ENCODE results near the gene TMEM198.

Gene TMEM198

DNA sequence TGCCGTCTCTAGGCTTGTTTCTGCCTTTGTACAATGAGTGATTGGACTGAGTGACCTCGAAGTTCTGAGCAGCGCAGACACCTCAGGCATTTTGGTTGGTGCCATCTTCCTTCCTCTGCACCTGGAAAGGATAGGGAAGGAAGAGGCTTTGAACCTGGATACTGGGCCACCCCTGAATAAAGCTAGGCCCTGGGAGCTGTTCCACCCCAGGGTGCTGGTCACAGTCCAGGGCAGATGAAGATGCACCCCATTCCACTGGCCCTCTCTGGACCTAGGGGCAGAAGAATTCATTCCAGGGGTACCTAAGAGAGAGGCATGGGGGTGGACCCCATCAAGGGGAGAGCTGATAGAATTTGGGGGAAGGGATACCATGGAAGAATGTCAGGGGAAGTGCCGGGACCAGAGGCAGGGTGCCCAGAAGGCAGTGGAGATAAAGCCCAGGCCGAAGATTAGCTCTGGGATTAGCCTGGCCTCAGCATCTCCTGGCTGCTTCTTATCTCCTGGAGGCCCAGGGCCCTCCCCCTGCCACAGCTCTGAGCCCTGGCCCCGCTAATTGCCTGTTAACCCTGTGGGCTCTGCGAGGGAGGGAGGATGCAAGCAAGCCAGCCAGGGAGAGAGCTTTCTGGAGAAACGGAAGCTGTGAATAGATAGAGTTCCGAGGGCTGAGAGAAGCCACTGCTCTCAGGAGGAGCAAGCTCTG, 18.1 kb upstream of the TMEM198 start:
- no peak for DNase-seq (ENCODE audit: low spot score)

DNA sequence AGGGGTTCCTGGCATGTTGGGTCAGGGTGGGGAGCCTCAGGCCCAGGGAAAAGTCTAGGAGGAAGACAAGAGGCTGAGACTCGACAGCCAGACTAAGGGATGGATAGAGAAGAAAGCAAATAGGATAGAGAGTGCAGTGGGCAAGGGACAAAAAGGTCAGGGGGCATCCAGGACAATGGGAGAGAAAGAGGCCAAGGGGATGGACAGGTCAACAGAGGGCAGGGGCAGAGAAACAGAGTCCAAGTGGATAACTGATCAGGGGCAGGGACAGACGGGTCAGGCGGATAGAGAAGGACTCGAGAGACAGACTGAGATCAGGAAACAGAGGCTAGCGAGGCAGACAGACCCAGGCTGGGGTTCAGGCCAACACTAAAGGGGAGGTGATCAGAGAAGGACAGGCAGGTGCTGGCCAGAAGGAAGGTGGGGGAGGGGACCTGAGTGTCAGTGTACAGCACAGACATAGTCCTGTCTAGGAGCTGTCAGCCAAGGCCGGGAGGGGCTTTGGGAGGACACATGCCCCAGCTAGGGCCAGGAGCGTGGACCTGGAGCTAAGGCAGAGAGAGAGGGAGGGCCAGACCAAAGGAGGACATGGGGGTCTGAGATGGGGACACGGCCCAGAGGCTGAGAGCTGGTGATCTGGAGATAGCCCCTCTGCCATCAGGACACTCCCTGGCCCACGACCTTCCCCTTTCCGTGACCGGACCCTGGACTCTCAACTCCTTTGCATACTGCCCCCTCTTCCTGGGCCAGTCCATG, 17.3 kb upstream of the TMEM198 start:
- DNase-seq (ENCODE audit: low spot score) = no peak

DNA sequence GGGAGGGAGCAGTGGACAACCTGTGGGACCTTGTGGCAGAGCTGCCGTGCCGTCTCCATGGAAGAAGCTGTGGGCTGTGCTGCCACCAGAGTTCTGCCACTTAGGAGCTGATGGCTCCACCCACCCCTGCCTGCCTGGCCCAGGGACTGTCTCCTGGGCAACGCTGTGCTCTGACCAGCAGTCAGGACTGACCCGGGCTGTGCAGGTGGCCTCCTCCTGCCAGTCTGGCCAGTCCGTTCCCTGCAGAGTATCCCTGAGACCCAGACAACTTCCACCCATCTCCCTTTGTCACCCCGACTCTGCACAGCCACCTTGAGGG, 16.8 kb upstream of the TMEM198 start:
- DNase-seq (ENCODE audit: low spot score) = no peak

DNA sequence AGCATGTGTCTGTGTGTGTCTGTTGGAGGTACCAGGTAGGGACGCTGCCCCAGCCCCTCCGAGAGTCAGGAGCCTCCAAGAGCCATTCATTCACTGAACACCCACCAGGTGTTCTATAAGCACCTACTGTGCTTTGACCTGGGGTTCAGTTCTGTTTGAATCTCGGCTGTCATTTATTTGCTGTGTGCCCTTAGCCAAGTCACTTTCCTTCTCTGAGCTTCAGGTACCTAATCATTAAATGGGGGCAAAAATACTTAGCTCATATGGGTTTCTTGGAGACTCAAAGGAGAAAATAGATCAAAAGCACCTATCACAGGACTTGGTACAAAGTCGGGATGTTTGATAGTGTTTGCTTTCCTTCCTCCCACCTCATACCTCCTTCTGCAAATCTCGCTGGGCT, 16.4 kb upstream of the TMEM198 start:
- no peak for DNase-seq (ENCODE audit: low spot score)

- peak; percentile 98 for DNase-seq (ENCODE audit: low spot score)
Measured at GRCh38 chr2:219530048-219530963, 13.5 kb upstream of the TMEM198 start.

GRCh38 chr2:219531639-219532377, 12.0 kb upstream of the TMEM198 start:
- DNase-seq (ENCODE audit: low spot score) = no peak

DNA sequence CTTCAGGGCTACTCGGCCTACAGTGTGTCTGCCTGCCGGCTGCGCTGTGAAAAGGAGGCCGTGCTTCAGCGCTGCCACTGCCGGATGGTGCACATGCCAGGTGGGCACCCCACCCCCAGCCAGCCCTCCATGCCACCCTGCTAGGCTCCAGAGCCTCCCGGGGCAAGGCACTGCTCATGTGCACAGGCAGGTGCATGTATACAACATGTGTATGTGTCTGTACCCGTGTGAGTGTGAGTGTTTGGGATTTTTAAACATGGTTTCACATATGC, 11.5 kb upstream of the TMEM198 start:
- DNase-seq (ENCODE audit: low spot score) = no peak

DNA sequence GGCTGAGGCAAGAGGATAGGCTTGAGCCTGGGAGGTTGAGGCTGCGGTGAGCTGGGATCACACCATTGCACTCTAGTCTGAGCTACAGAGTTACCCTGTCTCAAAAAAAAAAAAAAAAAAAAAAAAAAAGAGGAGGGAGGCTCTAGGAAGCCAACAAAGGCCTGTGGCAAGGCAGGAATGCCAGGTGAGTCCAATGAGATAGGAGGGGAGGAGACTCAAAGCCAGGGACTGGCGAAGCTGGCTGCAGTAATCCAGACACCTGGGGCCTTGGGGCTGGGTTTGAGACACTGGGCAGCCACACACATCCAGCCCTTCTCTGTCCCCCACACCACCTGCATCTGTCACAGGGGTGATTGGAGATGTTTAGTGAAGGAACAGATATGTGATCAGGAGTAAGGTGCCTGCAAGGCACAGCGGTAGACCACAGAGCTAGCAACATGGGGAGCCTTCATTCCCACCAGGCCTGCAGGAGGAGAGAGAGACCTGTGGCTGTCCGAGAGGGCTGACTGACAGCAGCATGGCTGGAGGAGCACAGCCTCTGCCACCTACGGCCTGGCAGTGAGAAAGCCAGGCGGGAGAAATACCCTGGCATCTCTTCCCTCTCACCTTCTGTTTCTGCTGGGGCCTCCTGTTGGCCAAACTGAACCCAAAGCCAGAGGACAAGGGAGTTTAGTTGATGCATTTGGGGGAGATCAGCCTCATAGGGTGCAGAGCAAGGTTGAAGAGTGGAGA, 9.7 kb upstream of the TMEM198 start:
- DNase-seq (ENCODE audit: low spot score) = no peak

- DNase-seq (ENCODE audit: low spot score) = no peak
Measured at GRCh38 chr2:219536425-219536824, 7.4 kb upstream of the TMEM198 start.

GRCh38 chr2:219536967-219537366, 6.9 kb upstream of the TMEM198 start:
- no peak for DNase-seq (ENCODE audit: low spot score)

- no peak for DNase-seq (ENCODE audit: low spot score)
Measured at GRCh38 chr2:219537657-219538488, 6.0 kb upstream of the TMEM198 start.

- DNase-seq (ENCODE audit: low spot score) = no peak
Measured at GRCh38 chr2:219538504-219538951, 5.3 kb upstream of the TMEM198 start.

- no peak for DNase-seq (ENCODE audit: low spot score)
Measured at GRCh38 chr2:219538956-219539788, 4.7 kb upstream of the TMEM198 start.

- no peak for DNase-seq (ENCODE audit: low spot score)
Measured at GRCh38 chr2:219539926-219540678, 3.7 kb upstream of the TMEM198 start.

GRCh38 chr2:219540784-219541504, 2.9 kb upstream of the TMEM198 start:
- no peak for DNase-seq (ENCODE audit: low spot score)

DNA sequence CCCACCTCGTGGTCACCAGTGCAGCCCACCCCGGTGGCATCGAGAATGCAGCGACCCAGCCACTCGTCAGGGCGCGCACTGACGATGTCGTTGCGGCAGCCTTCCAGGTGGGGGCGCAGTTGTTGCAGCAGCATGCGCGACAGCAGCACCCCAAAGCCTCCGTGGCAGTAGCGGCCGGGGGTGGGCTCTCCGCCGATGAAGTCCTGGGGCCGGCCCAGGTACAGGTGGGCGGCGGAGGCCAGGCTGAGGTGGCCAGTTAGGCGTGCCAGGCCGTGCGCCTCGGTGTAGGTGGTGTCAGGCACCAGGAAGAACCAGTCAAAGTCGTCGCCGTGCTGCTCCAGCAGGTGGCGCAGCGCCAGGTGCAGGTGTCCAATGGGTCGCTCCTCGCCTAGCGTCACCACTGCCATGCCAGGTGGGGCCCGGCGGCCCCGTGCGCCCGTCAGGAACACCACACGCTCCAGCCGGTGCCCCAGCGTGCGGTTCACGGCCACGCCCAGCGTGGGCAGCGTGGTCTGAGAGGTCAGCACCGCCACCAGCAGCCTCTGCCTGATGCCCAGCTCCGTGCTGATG, 2.1 kb upstream of the TMEM198 start:
- peak; percentile 94 for DNase-seq (ENCODE audit: low spot score)

- DNase-seq (ENCODE audit: low spot score) = peak; percentile 66
Measured at GRCh38 chr2:219542931-219543595, 765 bp upstream of the TMEM198 start.

All from HuH-7.5 (cell line).